C4-2B (cell line): Measurements from ENCODE around the gene OLFML2B.

ENCODE experiments used
- H3K27ac ChIP-seq: fragments of 450-650 bp; 2 replicates; pipeline ENCODE4 v1.5.1; 2017
- CTCF ChIP-seq: fragments of 450-650 bp; conservative IDR thresholded peaks from 2 replicates; pipeline ENCODE4 v1.5.1; 2017; ENCODE audit warnings: mild to moderate bottlenecking
- ZFX ChIP-seq: fragments of 450-650 bp; IDR thresholded peaks from 2 replicates; pipeline ENCODE4 v1.6.1; 2017

The OLFML2B gene

GRCh38 chr1:161988413-161988812 is 35.3 kb downstream of the OLFML2B start:
- TF ChIP-seq CTCF (no peak), ZFX (no peak)
- no peak overlapping the region for H3K27ac ChIP-seq

- no peak for TF ChIP-seq ZFX
- H3K27ac ChIP-seq, result no peak overlapping the region
Observed at GRCh38 chr1:161987872-161988271, 35.8 kb downstream of the OLFML2B start.

- no peak overlapping the region for H3K27ac ChIP-seq
- TF ChIP-seq ZFX (no peak), CTCF (no peak)
Observed at GRCh38 chr1:161987303-161987702, 36.4 kb downstream of the OLFML2B start.

GRCh38 chr1:161986328-161986727 is 37.3 kb downstream of the OLFML2B start:
- no peak overlapping the region for H3K27ac ChIP-seq
- TF ChIP-seq ZFX (no peak), CTCF (no peak)

- H3K27ac ChIP-seq, result no peak overlapping the region
- TF ChIP-seq ZFX (no peak), CTCF (no peak)
Observed at GRCh38 chr1:161985301-161985822, 38.3 kb downstream of the OLFML2B start.

GRCh38 chr1:161983725-161984124 is 39.9 kb downstream of the OLFML2B start:
- no peak overlapping the region for H3K27ac ChIP-seq
- TF ChIP-seq CTCF (no peak), ZFX (no peak)

- TF ChIP-seq CTCF (no peak), ZFX (no peak)
- H3K27ac ChIP-seq, result no peak overlapping the region
Observed at GRCh38 chr1:161982917-161983316, 40.8 kb downstream of the OLFML2B start.

GRCh38 chr1:161982507-161982895 is 41.2 kb downstream of the OLFML2B start:
- H3K27ac ChIP-seq, result no peak overlapping the region
- TF ChIP-seq CTCF, result no peak
- no peak for TF ChIP-seq ZFX
